NT2/D1 (cell line): ENCODE data around the gene MT1G.

ENCODE experiments used
- DNase-seq: peaks from one replicate; pipeline ENCODE4 v3.0.0-alpha.2; 2011; ENCODE audit warnings: low read depth, low spot score
- H3K27me3 ChIP-seq: 2 replicates; pipeline ENCODE4 v1.6.0; 2011; ENCODE audit warnings: mild to moderate bottlenecking; ENCODE audit not compliant: insufficient read length, insufficient read depth
- H3K36me3 ChIP-seq: 2 replicates; pipeline ENCODE4 v1.6.1; 2011; ENCODE audit warnings: mild to moderate bottlenecking, low read length, mixed read lengths; ENCODE audit not compliant: insufficient read depth, insufficient read length
- H3K4me1 ChIP-seq: 2 replicates; pipeline ENCODE4 v1.5.1; 2011; ENCODE audit not compliant: insufficient read depth, insufficient read length
- H3K4me3 ChIP-seq: 2 replicates; pipeline ENCODE4 v1.5.1; 2011; ENCODE audit warnings: low read depth; ENCODE audit not compliant: insufficient read length
- H3K9ac ChIP-seq: 2 replicates; pipeline ENCODE4 v1.6.0; 2011; ENCODE audit warnings: low read depth; ENCODE audit not compliant: insufficient read length
- H3K9me3 ChIP-seq: 2 replicates; pipeline ENCODE4 v1.5.1; 2011; ENCODE audit warnings: mild to moderate bottlenecking, low read length; ENCODE audit not compliant: insufficient read depth
- SUZ12 ChIP-seq: IDR thresholded peaks from 2 replicates; pipeline ENCODE4 v1.6.1; 2011; ENCODE audit not compliant: insufficient read length, insufficient read depth; ENCODE audit errors: extremely low read depth
- YY1 ChIP-seq: IDR thresholded peaks from 2 replicates; pipeline ENCODE4 v1.6.1; 2011; ENCODE audit not compliant: insufficient read length, insufficient read depth
- ZNF274 ChIP-seq: IDR thresholded peaks from 2 replicates; pipeline ENCODE4 v1.6.1; 2011; ENCODE audit warnings: mild to moderate bottlenecking, low read depth, low read length

MT1G gene

GRCh38 chr16:56709443-56710040 is 41.7 kb upstream of the MT1G start:
- H3K27me3 ChIP-seq: no peaks in the 10 kb centered on the region
- H3K4me3 ChIP-seq: no peak overlapping the region
- no peak for DNase-seq
- peaks cover 7% of the 10 kb centered on the region for H3K4me1 ChIP-seq
- no peak for TF ChIP-seq ZNF274
- no peak for TF ChIP-seq YY1
- TF ChIP-seq SUZ12: no peak
- H3K36me3 ChIP-seq: no peaks in the 10 kb centered on the region
- H3K9ac ChIP-seq: no peak overlapping the region
- no peaks in the 10 kb centered on the region for H3K9me3 ChIP-seq

- Histone ChIP-seq H3K4me3 (no peak overlapping the region), H3K27me3 (no peaks in the 10 kb centered on the region), H3K36me3 (no peaks in the 10 kb centered on the region), H3K4me1 (peaks cover 7% of the 10 kb centered on the region), H3K9me3 (no peaks in the 10 kb centered on the region), H3K9ac (no peak overlapping the region)
- TF ChIP-seq SUZ12 (no peak), ZNF274 (no peak), YY1 (no peak)
- no peak for DNase-seq
Observed at GRCh38 chr16:56708525-56709442, 40.9 kb upstream of the MT1G start.

DNA sequence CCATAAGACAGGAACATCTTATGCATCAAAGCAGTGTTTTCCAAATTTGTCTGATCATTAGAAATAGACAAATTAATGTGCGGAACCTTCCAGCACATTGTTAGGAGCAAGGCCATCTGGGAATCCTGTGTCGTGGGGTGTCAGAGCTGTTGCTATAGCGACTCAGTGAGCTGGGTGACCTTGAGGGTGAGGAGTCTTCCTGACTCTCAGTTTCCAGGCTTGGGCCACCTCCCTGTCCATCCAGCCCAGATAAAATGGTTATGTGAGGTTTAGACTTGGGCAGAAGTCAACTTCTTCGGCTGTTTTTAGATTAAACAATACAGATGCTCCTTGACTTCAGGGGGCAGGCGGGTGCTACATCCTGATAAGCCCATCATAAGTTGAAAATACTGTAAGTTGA is 35.0 kb upstream of the MT1G start:
- Histone ChIP-seq H3K9ac (no peak overlapping the region), H3K4me1 (no peaks in the 10 kb centered on the region), H3K27me3 (no peaks in the 10 kb centered on the region), H3K9me3 (no peaks in the 10 kb centered on the region), H3K36me3 (no peaks in the 10 kb centered on the region), H3K4me3 (no peak overlapping the region)
- no peak for DNase-seq
- TF ChIP-seq SUZ12 (no peak), ZNF274 (no peak), YY1 (no peak)

DNA sequence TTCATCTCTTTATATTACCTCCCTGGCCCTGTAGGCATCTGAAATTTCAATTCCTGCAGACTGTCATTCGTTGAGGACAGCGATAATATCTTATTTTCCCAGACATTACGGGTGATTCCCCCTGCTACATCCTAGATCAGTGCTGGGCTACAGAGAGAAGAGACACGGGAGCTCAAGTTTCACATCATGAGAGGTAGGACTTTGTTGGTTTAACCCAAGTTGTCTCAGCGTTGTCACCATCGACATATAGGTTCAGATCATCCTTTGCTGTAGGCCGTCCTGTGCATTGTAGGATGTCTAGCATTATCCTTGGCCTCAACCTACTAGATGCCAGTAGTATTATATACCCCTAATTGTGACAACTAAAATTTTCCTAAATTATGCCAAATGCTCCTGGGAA is 33.7 kb upstream of the MT1G start:
- no peak for TF ChIP-seq YY1
- no peak for TF ChIP-seq SUZ12
- no peak for TF ChIP-seq ZNF274

GRCh38 chr16:56700631-56701030 is 32.8 kb upstream of the MT1G start:
- Histone ChIP-seq H3K9ac (no peak overlapping the region), H3K4me1 (no peaks in the 10 kb centered on the region)

More for the DNA sequence above, 33.7 kb upstream of the MT1G start:
- no peak for DNase-seq
- no peaks in the 10 kb centered on the region for H3K27me3 ChIP-seq
- no peaks in the 10 kb centered on the region for H3K4me1 ChIP-seq
- no peak overlapping the region for H3K4me3 ChIP-seq
- H3K36me3 ChIP-seq: no peaks in the 10 kb centered on the region
- no peaks in the 10 kb centered on the region for H3K9me3 ChIP-seq
- H3K9ac ChIP-seq: no peak overlapping the region

GRCh38 chr16:56700195-56700594 is 32.3 kb upstream of the MT1G start:
- no peaks in the 10 kb centered on the region for H3K27me3 ChIP-seq
- DNase-seq: no peak
- no peaks in the 10 kb centered on the region for H3K4me1 ChIP-seq
- H3K9ac ChIP-seq: no peak overlapping the region
- TF ChIP-seq YY1: no peak
- no peak for TF ChIP-seq SUZ12
- TF ChIP-seq ZNF274: no peak
- H3K9me3 ChIP-seq: peaks cover 6% of the 10 kb centered on the region; the same call in 1 of the 2 replicates
- no peak overlapping the region for H3K4me3 ChIP-seq
- H3K36me3 ChIP-seq: no peaks in the 10 kb centered on the region

More at GRCh38 chr16:56700631-56701030, 32.8 kb upstream of the MT1G start:
- DNase-seq: no peak
- no peak overlapping the region for H3K4me3 ChIP-seq
- no peaks in the 10 kb centered on the region for H3K27me3 ChIP-seq
- TF ChIP-seq YY1 (no peak), ZNF274 (no peak), SUZ12 (no peak)
- H3K9me3 ChIP-seq: 0 out of 2 replicates have a peak, but pooled peaks cover 2% of the 10 kb centered on the region
- no peaks in the 10 kb centered on the region for H3K36me3 ChIP-seq

GRCh38 chr16:56697456-56698155 is 29.7 kb upstream of the MT1G start:
- H3K4me3 ChIP-seq: no peak overlapping the region
- H3K27me3 ChIP-seq: no peaks in the 10 kb centered on the region
- H3K36me3 ChIP-seq: no peaks in the 10 kb centered on the region
- H3K4me1 ChIP-seq: no peaks in the 10 kb centered on the region
- no peak for DNase-seq
- H3K9ac ChIP-seq: no peak overlapping the region
- H3K9me3 ChIP-seq: peaks cover 8% of the 10 kb centered on the region; the same call in 1 of the 2 replicates
- TF ChIP-seq YY1 (no peak), ZNF274 (no peak), SUZ12 (no peak)
